Measurements from ENCODE around the gene ZNF276.

DNA sequence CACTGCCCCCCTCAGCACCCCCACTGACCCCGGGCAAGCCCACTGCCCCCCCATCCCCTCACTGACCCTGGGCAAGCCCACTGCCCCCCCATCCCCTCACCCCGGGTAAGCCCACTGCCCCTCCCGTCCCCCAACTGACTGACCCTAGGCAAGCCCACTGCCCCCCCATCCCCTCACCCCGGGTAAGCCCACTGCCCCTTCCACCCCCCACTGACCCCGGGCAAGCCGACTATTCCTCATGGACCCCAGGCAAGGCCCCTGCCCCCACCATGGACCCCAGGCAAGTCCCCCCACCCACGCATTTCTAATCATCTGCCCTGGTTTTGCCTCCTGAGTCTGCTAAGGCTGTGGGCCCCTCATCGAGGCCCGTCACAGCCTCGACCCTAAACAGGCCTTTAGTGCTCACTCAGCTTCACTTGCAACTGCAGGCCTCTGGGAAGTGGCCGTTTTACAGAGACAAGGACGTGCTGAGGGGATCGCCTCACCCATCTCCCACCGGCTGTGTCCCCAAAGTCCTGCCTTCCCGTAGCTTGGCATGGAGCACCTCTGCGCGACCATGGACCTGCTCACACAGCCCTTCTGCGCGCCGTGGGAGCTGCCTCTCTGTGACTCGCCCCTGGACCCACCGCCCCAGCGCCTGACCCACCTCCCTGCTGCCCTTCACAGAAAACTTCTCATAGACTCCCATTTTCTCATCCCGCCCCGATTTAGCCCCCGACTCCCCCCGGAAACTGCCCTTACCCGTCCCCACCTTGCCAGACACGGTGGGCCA, 4.2 kb upstream of the ZNF276 start:
- TF ChIP-seq, protein P1, sequence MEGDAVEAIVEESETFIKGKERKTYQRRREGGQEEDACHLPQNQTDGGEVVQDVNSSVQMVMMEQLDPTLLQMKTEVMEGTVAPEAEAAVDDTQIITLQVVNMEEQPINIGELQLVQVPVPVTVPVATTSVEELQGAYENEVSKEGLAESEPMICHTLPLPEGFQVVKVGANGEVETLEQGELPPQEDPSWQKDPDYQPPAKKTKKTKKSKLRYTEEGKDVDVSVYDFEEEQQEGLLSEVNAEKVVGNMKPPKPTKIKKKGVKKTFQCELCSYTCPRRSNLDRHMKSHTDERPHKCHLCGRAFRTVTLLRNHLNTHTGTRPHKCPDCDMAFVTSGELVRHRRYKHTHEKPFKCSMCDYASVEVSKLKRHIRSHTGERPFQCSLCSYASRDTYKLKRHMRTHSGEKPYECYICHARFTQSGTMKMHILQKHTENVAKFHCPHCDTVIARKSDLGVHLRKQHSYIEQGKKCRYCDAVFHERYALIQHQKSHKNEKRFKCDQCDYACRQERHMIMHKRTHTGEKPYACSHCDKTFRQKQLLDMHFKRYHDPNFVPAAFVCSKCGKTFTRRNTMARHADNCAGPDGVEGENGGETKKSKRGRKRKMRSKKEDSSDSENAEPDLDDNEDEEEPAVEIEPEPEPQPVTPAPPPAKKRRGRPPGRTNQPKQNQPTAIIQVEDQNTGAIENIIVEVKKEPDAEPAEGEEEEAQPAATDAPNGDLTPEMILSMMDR (conservative IDR thresholded peaks at IDR 0.05; ENCODE audit: low read depth, low read length), result no peak
- TF ChIP-seq EZH2 (IDR thresholded peaks at IDR 0.05; ENCODE audit: borderline replicate concordance, low read depth, low read length, poor library complexity, severe bottlenecking), result no peak
